GM21576 (cell line): ENCODE results near the gene SEMA4F.
"Not testable (repeated sequence)": the region's sequence is repeated elsewhere in the genome, so short reads cannot be mapped to it uniquely, and the experiment has no call there.

Experiments
- ATAC-seq: cut with Tn5 transposase; IDR thresholded peaks from one replicate; pipeline ENCODE4 v1.9.1; 2021; ENCODE audit warnings: mild to moderate bottlenecking, moderate library complexity; ENCODE audit not compliant: unreplicated experiment

SEMA4F gene, protein sequence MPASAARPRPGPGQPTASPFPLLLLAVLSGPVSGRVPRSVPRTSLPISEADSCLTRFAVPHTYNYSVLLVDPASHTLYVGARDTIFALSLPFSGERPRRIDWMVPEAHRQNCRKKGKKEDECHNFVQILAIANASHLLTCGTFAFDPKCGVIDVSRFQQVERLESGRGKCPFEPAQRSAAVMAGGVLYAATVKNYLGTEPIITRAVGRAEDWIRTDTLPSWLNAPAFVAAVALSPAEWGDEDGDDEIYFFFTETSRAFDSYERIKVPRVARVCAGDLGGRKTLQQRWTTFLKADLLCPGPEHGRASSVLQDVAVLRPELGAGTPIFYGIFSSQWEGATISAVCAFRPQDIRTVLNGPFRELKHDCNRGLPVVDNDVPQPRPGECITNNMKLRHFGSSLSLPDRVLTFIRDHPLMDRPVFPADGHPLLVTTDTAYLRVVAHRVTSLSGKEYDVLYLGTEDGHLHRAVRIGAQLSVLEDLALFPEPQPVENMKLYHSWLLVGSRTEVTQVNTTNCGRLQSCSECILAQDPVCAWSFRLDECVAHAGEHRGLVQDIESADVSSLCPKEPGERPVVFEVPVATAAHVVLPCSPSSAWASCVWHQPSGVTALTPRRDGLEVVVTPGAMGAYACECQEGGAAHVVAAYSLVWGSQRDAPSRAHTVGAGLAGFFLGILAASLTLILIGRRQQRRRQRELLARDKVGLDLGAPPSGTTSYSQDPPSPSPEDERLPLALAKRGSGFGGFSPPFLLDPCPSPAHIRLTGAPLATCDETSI

DNA sequence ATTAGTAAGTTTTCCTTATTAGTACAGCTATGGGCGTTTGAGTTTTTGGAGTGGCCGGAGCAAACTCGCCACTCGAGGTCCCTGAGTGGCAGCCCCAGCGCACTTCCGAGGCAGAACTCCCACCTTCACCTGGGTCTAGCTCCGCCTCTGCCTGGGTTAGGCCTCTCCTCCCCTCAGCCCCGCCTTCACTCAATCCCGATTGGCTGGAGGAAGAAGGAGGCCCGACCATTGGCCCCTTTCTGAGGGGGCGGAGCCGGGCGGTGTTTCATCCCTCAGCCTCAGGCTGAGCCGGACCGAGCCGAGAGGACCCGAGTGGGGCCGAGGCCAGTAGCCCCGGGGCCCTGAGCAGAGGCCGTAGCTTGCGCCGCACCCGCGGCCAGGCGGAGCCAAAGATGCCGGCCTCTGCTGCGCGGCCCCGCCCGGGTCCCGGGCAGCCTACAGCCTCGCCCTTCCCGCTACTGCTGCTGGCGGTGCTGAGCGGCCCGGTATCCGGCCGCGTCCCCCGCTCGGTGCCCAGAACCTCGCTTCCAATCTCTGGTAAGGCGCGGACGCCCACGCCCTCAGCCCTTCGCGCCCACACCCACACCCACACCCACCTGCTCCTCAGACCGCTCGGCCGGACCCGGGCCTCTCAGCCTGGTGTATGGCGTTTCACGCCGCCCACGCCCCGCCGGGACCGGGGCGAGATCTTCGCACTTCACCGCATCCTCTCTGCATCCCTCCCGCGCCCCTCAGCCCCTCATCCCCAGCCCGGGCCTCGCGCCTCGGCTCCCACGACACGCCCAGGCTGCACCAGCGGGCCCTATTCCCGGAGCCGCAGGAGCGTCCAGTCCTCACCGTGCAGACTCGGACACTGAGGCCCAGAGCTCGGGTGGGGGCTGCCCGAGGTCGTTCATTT, at the start of gene SEMA4F:
SEMA4F (plus strand) TSS at position 263 of the 898 bp plus-strand sequence; CDS start at position 393, 130 bp downstream.
- peak; percentile 100 for ATAC-seq

DNA sequence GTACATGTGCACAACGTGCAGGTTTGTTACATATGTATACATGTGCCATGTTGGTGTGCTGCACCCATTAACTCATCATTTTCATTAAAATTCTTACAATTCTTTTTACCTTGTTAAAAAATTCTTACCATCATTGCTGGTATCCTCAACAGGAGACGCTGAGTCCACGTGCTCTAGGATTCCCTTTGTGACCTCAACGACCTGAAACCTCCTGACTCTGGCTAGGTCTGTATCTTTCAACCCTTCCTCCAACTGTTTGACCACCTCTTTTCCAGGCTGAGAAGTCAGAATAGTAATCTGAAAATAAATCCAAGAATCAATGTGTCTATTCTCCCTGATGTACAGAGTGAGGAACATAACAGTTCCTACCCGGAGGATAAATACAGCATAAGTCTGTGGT, 47.1 kb upstream of the SEMA4F start:
- ATAC-seq, result no peak

DNA sequence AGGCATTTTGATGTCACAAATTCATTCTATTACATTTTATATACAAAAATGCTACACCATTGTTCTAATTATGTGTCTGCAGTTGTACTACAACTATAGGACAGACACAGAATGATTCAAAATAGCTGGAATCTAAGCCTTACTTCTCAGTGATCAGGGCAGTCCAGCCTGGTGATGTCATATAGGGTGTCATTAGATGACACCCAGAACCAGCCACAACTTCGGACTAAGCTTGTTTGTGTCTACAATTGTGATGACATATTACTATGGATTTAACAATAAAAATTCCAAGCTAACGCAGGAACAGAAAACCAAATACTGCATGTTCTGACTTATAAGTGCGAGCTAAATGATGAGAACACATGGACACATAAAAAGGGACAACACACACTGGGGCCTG, 36.9 kb upstream of the SEMA4F start:
- no peak for ATAC-seq

DNA sequence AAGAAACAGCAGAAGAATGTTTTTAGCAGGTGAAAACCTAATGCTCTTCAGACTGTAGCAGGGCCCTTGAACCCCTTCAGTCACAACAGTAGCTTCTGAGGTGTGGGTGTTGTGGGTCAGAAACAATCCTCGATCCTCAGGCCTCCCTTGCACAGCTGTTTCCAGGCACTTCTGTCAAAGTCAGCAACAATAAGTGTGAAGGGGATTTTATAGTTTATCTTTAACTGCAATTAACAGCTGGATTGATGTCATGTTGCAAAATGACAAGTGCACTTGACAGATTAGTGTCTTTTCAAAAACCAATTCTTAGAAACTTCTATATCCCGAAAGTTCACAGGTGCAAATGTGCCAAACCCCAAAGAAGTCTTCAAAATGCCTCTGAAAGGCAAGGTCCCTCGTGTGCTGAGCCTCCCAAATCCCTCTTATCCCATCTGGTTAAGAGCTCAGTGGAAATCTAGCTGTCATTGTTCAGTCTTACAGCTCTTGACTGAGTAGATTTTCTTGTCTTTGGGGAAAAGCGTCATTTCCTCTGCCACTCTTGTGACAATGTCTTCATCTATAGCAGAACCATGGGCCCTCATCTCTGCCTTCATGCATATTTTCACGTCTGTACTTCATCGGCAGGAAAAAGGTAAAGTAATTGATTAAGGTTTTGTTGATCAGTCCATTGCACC, 35.5 kb upstream of the SEMA4F start:
- ATAC-seq, result no peak

DNA sequence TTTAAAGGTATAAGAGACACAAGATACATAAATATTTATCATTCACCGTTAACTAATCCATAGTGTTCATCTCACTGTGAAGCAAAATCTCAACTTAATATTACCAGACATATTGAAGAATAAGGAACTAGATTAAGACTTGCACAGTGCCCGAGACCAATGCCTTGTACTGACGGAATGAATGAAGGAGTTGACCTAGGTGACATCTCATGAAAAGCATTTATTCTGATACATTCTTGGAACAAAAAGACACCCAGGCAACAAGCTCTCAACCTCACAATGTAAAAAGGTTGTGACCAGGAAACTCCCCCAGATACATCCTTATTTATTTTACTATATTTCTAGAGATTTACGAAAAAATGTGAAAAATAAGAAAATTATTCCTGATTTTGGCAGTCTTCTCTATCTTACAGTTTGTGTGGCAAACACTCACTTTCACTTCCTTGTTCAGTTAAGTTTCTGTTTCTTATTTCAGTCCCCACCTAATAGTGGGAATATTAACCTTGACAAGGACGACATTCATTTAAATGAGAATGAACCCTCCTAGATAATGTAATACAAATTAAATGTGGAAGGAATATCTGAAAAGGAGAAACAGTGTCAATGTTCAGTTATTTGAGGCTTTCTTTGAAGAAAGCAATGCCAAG, 34.3 kb upstream of the SEMA4F start:
- no peak for ATAC-seq

DNA sequence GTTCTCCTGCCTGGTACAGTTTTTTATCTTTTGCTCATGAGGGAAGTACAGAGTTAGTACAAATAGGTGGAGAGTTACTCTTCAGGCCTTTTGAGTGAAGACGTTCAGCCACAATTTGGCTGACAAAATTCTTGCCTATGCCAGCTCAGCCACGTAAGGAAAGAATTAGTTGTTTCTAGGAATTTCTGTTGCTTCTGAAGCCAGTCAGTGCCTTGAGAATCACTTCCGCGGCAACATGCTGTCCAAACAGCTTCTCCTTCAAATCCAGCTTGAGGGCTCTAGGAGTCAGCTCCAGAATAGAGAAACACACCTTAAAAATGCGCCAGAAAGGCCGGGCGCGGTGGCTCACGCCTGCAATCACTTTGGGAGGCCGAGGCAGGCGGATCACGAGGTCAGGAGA, 33.4 kb upstream of the SEMA4F start:
- ATAC-seq, result no peak

DNA sequence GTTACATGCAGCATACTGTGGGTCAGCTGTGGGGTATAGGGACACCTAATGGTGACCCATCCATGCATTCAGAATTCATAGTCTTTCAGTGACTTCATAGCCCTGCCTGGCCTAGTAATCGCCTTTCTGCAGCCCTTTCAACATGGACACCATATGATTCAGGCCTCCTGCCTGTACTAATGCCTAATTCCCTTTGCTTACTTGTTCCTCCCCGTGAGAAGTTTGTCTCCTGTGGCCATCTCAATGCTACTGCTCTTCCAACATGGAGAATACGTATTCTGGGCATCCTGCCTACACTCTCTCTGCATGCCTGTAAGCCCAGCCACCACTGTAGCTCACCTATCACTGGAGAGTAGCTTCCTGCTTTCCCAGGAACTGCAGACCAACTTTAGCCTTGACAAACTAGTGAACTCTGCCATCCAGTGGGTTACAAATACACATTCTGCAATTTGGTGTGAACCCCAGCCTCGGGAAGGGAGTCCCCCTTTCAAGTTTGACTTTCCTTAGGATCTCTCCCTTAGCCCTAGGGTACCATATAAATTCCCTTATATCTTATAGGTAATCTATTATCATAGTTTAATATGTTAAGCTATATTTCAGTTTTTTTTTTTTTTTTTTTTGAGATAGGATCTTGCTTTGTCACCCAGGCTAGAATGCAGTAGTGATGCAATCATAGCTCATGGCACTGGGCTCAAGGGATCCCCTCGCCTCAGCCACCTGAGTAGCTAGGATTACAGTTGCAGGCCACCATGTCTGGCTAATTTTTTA, 28.2 kb upstream of the SEMA4F start:
- ATAC-seq, result no peak

DNA sequence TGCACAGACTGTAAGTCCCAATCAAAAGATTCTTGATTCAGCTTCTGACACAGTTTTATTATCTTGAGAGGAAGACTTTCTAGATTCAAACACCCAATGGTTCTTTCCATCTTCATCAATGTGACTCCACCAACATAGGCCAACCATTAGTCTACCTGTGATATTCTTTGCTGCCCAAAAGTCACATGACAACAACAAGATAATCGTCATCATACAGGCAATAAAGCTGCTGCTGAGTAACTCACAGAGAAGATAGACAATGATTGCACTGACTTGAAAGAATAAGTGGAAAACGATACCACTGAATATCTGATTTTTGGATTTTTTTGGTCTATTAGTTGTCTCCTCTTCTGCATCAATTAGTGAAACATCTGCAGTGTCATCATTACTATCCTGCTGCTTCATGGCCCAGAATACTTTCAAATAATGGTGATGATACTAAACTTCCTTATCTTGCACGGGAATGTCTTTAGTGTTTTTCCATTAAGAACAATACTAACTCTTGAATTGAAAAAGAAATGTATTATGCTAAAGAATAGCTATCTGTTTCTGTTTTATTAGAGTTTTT, 25.4 kb upstream of the SEMA4F start:
- ATAC-seq, result no peak

DNA sequence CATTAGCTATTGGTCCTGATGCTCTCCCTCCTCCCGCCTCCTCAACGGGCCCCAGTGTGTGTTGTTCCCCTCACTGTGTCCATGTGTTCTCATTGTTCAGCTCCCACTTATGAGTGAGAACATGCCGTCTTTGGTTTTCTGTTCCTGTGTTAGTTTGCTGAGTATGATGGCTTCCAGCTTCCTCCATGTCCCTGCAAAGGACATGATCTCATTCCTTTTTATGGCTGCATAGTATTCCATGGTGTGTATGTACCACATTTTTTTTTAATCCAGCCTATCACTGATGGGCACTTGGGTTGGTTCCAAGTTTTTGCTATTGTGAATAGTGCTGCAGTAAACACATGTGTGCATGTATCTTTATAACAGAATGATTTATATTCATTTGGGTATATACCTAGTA, 23.6 kb upstream of the SEMA4F start:
- ATAC-seq, result not testable (repeated sequence)

DNA sequence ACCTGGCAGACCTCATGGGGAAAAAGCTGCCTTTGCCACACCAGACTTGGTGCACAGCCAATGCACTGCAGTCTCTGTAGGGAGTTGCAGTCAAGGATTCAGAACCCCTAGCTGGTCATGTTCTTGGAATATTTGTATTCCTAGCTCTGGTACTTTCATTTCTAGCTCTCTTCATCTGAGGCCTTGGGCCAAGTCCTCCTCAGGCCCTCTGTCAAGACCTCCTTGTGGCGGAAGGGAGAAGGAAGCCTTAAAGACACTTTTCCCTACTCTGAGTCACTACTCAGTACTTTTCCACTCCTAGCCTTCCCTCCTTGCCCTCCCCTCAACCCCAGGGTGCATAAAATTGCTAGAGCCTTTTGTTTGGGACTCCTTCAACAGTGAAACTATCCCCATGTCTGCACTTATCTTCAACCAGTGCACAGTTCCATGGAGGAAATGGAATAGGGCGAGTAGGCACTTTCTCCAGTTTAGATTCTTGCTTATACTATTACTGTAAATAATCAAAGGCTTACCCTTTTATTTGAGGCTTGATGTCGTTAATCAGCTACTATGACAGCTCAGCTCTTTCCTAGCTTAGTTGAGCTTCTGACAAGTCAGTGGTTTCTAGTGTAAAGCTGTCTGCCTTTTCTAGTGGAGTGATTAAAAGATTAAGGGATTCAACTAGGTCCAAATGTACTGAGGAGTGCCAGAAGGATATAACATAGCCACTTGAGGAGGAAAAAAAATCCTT, 21.7 kb upstream of the SEMA4F start:
- ATAC-seq, result no peak

DNA sequence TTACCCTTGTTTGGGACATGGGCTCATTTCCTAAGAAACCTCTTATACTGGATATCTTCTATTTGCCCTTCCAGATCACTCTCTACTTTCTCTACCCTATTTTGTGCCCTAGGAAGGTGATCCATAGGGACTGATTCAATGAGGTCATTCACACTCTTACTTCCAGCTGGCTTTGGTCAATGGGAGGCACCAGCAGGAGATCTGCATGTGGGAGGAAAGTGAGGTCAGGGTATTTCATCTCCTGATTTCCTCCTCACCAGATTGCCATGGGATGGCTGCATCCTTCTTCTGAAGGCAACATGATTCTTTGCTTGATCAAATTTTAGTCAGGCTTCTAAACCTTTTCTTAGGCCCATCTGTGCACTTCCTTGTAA, 21.1 kb upstream of the SEMA4F start:
- ATAC-seq, result no peak

DNA sequence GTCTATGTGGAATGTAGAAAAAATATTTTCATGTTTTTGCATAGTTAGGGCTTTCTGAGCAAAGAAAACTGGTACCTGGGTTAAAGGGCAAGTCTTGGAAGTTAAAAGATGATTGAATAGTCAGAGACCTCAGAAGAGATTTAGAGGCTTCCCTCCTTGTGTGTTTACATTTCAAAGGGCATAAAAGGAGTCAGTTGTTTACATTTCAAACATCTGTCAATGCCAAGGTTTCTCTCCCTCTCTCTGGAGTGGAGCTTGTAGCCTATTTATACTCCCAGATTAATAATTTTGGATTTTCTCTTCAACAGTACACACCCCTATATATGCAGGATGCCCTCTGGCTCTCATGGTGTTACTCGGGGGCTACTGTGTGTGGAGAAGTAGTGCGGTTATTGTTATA, 14.5 kb upstream of the SEMA4F start:
- ATAC-seq, result no peak

DNA sequence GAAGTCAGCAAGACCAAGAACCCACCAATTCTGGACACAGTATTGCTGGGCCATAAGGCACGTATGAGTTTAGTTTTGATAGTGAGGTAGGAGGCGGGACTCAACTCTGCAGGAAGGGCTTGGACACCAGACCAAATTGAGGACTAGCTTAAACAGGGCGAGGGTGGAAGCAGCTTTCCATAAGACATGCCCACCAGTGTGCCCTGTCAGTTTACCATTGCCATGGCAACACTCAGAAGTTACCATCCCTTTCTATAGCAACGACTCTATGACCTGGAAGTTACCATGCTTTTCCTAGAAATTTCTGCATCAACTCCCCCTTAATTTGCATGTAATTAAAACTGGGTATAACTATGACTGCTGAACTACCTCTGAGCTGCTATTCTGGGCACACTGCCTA, 8.7 kb upstream of the SEMA4F start:
- ATAC-seq, result no peak

DNA sequence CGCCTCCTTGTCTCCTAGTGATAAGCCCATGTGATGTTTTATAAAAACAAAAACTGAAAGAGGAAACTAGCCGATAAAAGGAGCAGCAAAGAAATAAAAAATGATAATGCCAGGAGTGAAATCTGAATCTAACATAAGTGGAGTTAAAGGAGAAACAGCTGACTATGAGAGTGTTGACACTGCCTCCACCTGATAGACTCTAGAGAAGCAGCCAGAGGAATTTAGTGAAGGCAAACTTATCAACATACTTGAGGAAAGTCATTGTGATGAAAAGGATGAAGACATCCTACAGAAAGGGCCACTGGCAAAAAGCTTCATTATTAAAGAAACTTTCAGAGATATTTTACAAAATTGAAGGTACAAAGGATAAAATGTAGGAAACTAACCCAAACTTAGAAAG, 7.8 kb upstream of the SEMA4F start:
- ATAC-seq, result no peak

DNA sequence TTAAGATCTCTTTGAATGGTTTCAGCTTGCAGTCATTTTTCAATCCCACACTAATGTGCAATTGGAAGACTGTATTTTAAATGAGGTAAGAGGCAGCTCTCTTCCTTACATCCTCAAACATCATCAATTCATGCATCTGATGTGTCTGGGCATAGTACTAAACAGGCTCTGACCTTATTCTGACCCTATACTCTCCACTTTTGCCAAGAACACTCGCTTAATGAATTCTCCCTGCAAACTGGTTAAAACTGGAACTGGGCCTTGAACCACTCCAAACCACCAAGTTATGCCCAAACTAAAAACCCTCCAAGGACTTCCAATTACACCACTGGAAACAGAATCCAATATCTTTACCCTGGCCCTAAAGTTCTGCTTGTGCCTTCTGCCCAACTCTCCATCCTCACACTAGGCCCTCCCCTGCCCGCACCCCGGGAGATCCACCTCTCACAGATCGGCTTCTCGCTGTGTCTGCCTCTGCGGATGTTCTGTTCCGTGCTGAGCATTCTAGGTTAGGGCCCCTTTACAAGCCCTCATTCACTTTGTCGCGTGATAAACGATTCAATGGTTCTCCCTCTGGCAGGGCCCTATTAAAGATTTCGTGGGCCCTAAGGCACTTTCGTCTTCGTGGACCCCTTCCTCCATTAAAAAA, 7.1 kb upstream of the SEMA4F start:
- ATAC-seq, result no peak

DNA sequence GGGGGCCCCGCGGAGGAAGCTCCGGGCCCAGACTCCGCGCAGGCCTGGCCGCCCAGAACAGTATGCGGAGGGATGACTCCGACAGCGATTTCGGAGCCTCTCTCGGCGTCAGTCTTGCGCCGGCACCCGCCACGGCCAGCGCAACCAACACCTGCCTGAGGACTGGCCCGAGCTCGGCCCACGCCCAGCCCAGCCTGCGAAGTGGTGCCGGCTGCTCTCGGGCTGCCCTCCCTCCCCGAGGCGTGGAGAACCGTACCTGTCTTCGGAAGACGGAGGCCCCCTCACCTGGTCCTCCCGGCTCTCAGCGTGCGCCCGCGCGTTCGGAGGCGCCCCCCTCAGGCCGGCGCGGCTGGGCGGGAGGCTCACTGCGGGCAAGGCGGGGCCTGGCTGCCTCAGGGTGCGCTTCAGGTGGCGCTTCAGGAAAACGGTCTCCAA, 6.0 kb upstream of the SEMA4F start, which contains the start of gene M1AP:
M1AP (minus strand) TSS at position 322 of the 435 bp plus-strand sequence. CDS start 8,055 bp downstream, outside the sequence.
- ATAC-seq, result no peak

DNA sequence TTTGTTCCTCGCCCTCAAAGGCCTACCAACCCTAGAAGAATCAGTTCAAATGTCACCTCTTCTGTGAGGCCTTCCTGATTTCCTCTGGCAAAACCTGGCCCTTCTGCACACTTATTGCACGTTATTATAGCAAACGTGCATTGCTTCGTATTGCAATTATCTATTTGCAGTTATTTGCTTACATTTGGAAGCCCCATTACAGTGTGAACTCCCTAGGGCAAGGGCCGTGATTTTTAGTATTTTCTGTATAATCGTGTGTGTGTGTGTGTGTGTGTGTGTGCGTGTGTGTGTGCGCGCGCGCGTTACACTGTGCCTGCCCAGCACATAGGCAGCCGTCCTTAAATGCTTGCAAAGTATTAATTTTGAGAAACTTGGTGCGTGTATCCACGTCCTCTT, 460 bp upstream of the SEMA4F start:
- ATAC-seq, result peak; percentile 18

DNA sequence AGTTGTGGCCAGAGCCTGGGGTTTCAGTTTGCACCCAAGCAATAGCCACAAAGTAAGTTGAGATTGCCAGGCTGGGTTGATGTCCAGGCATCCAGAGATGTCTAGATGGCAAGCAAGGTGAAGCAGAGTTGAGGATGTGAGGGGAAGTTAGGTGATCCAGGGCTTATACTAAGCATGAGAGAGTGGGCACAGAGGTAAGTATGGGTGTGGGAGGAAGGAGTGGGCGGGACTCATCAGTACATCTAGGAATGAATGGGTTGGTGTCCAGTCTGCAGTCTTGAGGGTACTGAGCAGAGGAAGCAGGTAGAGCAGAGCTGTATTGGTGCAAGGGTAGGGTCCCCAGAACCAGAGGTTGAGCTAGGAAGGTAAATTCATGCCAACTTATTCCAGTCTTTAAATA, 1.5 kb downstream of the SEMA4F start:
- no peak for ATAC-seq
